GM12801 (cell line): ENCODE data around the gene AGPS.

Source experiments
- CTCF ChIP-seq: IDR thresholded peaks from one replicate; pipeline ENCODE4 v1.5.1; 2011; ENCODE audit warnings: control low read depth; ENCODE audit not compliant: insufficient read length; ENCODE audit errors: extremely low read depth

Gene AGPS

GRCh38 chr2:177380181-177380580 lies 12.4 kb upstream of the AGPS start:
- no peak for TF ChIP-seq CTCF

GRCh38 chr2:177383935-177384334 lies 8.6 kb upstream of the AGPS start:
- no peak for TF ChIP-seq CTCF

- TF ChIP-seq CTCF: no peak
These were observed 7.4 kb upstream of the AGPS start for GRCh38 chr2:177385151-177385550.

- TF ChIP-seq CTCF: no peak
These were observed 676 bp upstream of the AGPS start for GRCh38 chr2:177391822-177392372.

- TF ChIP-seq CTCF: no peak
These were observed 706 bp downstream of the AGPS start for GRCh38 chr2:177393203-177393755.

GRCh38 chr2:177393824-177394593 lies 1.4 kb downstream of the AGPS start:
- no peak for TF ChIP-seq CTCF

- no peak for TF ChIP-seq CTCF
These were observed 2.0 kb downstream of the AGPS start for GRCh38 chr2:177394594-177394973.
